Measurements from ENCODE around the gene GPR143. TPM values are rescaled to one million over a fixed set of nuclear protein-coding genes. Genes with fewer than 3 reads are reported as not detected.

The GPR143 gene
- total RNA-seq, 6 experiments from 2014 or later, result 0.26 to 1.1 (median 0.43) TPM; not detected in 1

GRCh38 chrX:9747644-9748043 lies 18.0 kb downstream of the GPR143 start:
- DNase-seq (no peak), ATAC-seq (no peak)
- 82% methylated on average over 4 of the region's 4 CpGs for WGBS (ENCODE audit: insufficient coverage, low coverage, low lambda C conversion rate, missing lambda C conversion rate)
- Histone ChIP-seq H3K4me1 (no peaks in the 10 kb centered on the region), H3K27ac (no peak overlapping the region), H3K36me3 (no peaks in the 10 kb centered on the region), H3K9me3 (no peaks in the 10 kb centered on the region), H3K4me3 (no peak overlapping the region), H3K27me3 (no peaks in the 10 kb centered on the region)
- intact Hi-C loops (cut with DNase I), result no loop called here
- TF ChIP-seq CTCF (IDR thresholded peaks at IDR 0.05), result no peak
- TF ChIP-seq POLR2A (IDR thresholded peaks at IDR 0.05), result no peak

GRCh38 chrX:9746148-9746888 lies 19.3 kb downstream of the GPR143 start:
- no peaks in the 10 kb centered on the region for H3K9me3 ChIP-seq
- peak; percentile 20 to 64 (median 40) for ATAC-seq
- 3% methylated on average over 3 of the region's 3 CpGs for WGBS (ENCODE audit: insufficient coverage, low coverage, low lambda C conversion rate, missing lambda C conversion rate)

GRCh38 chrX:9745417-9746115 lies 20.1 kb downstream of the GPR143 start:
- WGBS (ENCODE audit: insufficient coverage, low coverage, low lambda C conversion rate, missing lambda C conversion rate), result 66% methylated on average over 10 of the region's 11 CpGs
- H3K4me1 ChIP-seq, result no peaks in the 10 kb centered on the region
- no peak overlapping the region for H3K4me3 ChIP-seq
- TF ChIP-seq POLR2A (IDR thresholded peaks at IDR 0.05), result no peak
- no peaks in the 10 kb centered on the region for H3K27me3 ChIP-seq
- no peak overlapping the region for H3K27ac ChIP-seq
- no peaks in the 10 kb centered on the region for H3K9me3 ChIP-seq
- H3K36me3 ChIP-seq, result no peaks in the 10 kb centered on the region
- ATAC-seq (peak; percentile 39 to 76 (median 60)), DNase-seq (no peak)
- intact Hi-C loops (cut with DNase I), result no loop called here

More at GRCh38 chrX:9746148-9746888, 19.3 kb downstream of the GPR143 start:
- no peak overlapping the region for H3K27ac ChIP-seq
- no peak for DNase-seq
- no peaks in the 10 kb centered on the region for H3K4me1 ChIP-seq
- no peaks in the 10 kb centered on the region for H3K36me3 ChIP-seq
- no peak for TF ChIP-seq POLR2A (IDR thresholded peaks at IDR 0.05)
- no peak overlapping the region for H3K4me3 ChIP-seq
- H3K27me3 ChIP-seq, result no peaks in the 10 kb centered on the region
- intact Hi-C loops (cut with DNase I), result no loop called here

- ATAC-seq (no peak), DNase-seq (no peak)
- H3K27ac ChIP-seq, result no peak overlapping the region
- H3K4me1 ChIP-seq, result no peaks in the 10 kb centered on the region
- H3K4me3 ChIP-seq, result no peak overlapping the region
- WGBS (ENCODE audit: insufficient coverage, low coverage, low lambda C conversion rate, missing lambda C conversion rate), result 63% methylated on average over 4 of the region's 5 CpGs
- H3K36me3 ChIP-seq, result no peaks in the 10 kb centered on the region
- no peaks in the 10 kb centered on the region for H3K27me3 ChIP-seq
- H3K9me3 ChIP-seq, result no peaks in the 10 kb centered on the region
- intact Hi-C loops (cut with DNase I), result no loop called here
- no peak for TF ChIP-seq CTCF (IDR thresholded peaks at IDR 0.05)
- no peak for TF ChIP-seq POLR2A (IDR thresholded peaks at IDR 0.05)
These were observed 26.5 kb downstream of the GPR143 start for GRCh38 chrX:9739130-9739529.

GRCh38 chrX:9738151-9738550 lies 27.5 kb downstream of the GPR143 start:
- 62% methylated on average over 3 of the region's 3 CpGs for WGBS (ENCODE audit: insufficient coverage, low coverage, low lambda C conversion rate, missing lambda C conversion rate)
- intact Hi-C loops (cut with DNase I), result no loop called here
- Histone ChIP-seq H3K4me3 (no peak overlapping the region), H3K27ac (no peak overlapping the region), H3K36me3 (no peaks in the 10 kb centered on the region), H3K4me1 (no peaks in the 10 kb centered on the region), H3K27me3 (no peaks in the 10 kb centered on the region), H3K9me3 (no peaks in the 10 kb centered on the region)
- DNase-seq, result no peak
- no peak for ATAC-seq
- no peak for TF ChIP-seq POLR2A (IDR thresholded peaks at IDR 0.05)
- TF ChIP-seq CTCF (IDR thresholded peaks at IDR 0.05), result no peak

Measured in right lobe of liver (tissue), 6 donors.